CD4-positive, alpha-beta T cell treated with Interferon gamma for 1 hour (primary cell): ENCODE measurements around the gene ARAP2.
A peak's percentile ranks its signal among the peaks of the same experiment; 100 is the strongest.
"Not testable (repeated sequence)": the region's sequence is repeated elsewhere in the genome, so short reads cannot be mapped to it uniquely, and the experiment has no call there.

Experiments
- DNase-seq: peaks from one replicate; pipeline ENCODE4 v3.0.0-alpha.2; 2020

Gene ARAP2

GRCh38 chr4:36213977-36214376, 30.3 kb downstream of the ARAP2 start:
- no peak for DNase-seq

- no peak for DNase-seq
These were observed 33.2 kb downstream of the ARAP2 start for GRCh38 chr4:36211084-36211483.

GRCh38 chr4:36209941-36210649, 34.2 kb downstream of the ARAP2 start:
- DNase-seq = no peak

- peak; percentile 21 for DNase-seq
These were observed 35.3 kb downstream of the ARAP2 start for GRCh38 chr4:36208893-36209473.

GRCh38 chr4:36207831-36208520, 36.3 kb downstream of the ARAP2 start:
- no peak for DNase-seq

- no peak for DNase-seq
These were observed 36.9 kb downstream of the ARAP2 start for GRCh38 chr4:36207367-36207766.

GRCh38 chr4:36206603-36207311, 37.6 kb downstream of the ARAP2 start:
- no peak for DNase-seq

GRCh38 chr4:36206012-36206411, 38.3 kb downstream of the ARAP2 start:
- DNase-seq = no peak

GRCh38 chr4:36198861-36199260, 45.5 kb downstream of the ARAP2 start:
- no peak for DNase-seq

GRCh38 chr4:36198068-36198808, 46.1 kb downstream of the ARAP2 start:
- no peak for DNase-seq

GRCh38 chr4:36197501-36197900, 46.8 kb downstream of the ARAP2 start:
- no peak for DNase-seq

- DNase-seq = no peak
These were observed 48.0 kb downstream of the ARAP2 start for GRCh38 chr4:36196145-36196913.

- DNase-seq = no peak
These were observed 51.4 kb downstream of the ARAP2 start for GRCh38 chr4:36192922-36193321.

GRCh38 chr4:36189511-36190226, 54.6 kb downstream of the ARAP2 start:
- DNase-seq = no peak

- DNase-seq = no peak
These were observed 56.5 kb downstream of the ARAP2 start for GRCh38 chr4:36187723-36188333.

- DNase-seq = no peak
These were observed 60.5 kb downstream of the ARAP2 start for GRCh38 chr4:36183665-36184393.

- no peak for DNase-seq
These were observed 61.1 kb downstream of the ARAP2 start for GRCh38 chr4:36183232-36183631.

GRCh38 chr4:36182315-36182714, 62.0 kb downstream of the ARAP2 start:
- not testable (repeated sequence) for DNase-seq

- DNase-seq = no peak
These were observed 64.1 kb downstream of the ARAP2 start for GRCh38 chr4:36180206-36180605.

- no peak for DNase-seq
These were observed 65.8 kb downstream of the ARAP2 start for GRCh38 chr4:36178484-36178883.
